HL-60 (cell line): Measurements from ENCODE around the gene DYRK1B.

Experiments
- DNase-seq, 2 experiments: peaks; one replicate each; pipeline ENCODE4 v3.0.0-alpha.2; 2010 to 2020; ENCODE audit warnings: low read depth in 1 of 2, low spot score in 1 of 2
- H3K27ac ChIP-seq: fragments of 250-450 bp; sonication (Bioruptor Pico); replicated peaks from 2 replicates; pipeline ENCODE4 v1.5.1; 2020; ENCODE audit warnings: mild to moderate bottlenecking, moderate library complexity
- H3K27me3 ChIP-seq: fragments of 250-450 bp; sonication (Bioruptor Pico); 2 replicates; pipeline ENCODE4 v1.5.1; 2021; ENCODE audit warnings: mild to moderate bottlenecking, moderate library complexity; ENCODE audit not compliant: insufficient read depth, poor library complexity, severe bottlenecking
- H3K4me3 ChIP-seq: replicated peaks from 2 replicates; pipeline ENCODE4 v1.5.1; 2011; ENCODE audit warnings: mild to moderate bottlenecking, control low read depth, low read length; ENCODE audit not compliant: insufficient read depth
- GABPA ChIP-seq: IDR thresholded peaks from 2 replicates; pipeline ENCODE4 v1.6.1; 2012; ENCODE audit warnings: low read depth
- POLR2AphosphoS5 ChIP-seq: IDR thresholded peaks from 2 replicates; pipeline ENCODE4 v1.6.1; 2012; ENCODE audit warnings: low read depth
- SPI1 ChIP-seq: IDR thresholded peaks from 2 replicates; pipeline ENCODE4 v1.6.1; 2012; ENCODE audit warnings: low read depth, mild to moderate bottlenecking, borderline replicate concordance
- TF ChIP-seq, protein P1 (sequence below): IDR thresholded peaks from one replicate; pipeline ENCODE4 v1.5.1; 2011; ENCODE audit warnings: low read length, control low read depth, inconsistent platforms; ENCODE audit not compliant: insufficient read depth
- TF ChIP-seq, protein P2 (sequence below): IDR thresholded peaks from 2 replicates; pipeline ENCODE4 v1.6.1; 2012; ENCODE audit warnings: low read depth; ENCODE audit not compliant: insufficient replicate concordance

DYRK1B gene

DNA sequence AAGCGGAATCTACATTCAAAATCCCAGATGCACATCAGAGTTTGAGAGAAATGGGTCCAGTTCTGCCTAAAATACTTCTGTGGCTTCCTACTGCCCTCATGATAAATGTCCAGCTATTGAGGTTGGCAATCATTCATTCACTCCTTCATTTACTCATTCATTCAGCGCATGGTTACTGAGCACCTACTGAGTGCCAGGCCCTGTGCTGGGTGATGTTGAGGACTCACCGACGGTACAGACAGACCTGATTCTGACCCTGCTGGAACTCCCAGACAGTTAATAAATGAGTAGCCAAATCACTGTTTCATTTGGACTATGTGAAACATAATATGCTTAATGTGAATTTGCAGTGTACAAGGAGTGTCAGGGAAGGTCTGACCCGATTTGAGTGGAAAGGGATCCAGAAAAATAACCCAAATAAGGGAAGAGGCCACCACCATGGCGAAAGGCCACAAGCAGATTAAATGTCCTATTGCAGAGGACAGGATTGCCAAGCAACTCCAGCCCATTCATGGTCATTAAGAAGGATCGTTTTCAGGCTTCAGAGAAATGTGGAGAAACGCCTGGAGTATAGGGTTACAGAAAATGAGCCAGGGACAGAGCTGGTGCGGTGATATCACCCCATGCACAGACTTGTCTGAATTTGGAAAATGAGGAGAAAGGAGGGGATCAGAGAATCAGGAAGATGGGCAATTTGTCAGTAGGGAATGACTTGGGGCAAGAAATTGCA is 20.5 kb downstream of the DYRK1B start:
- H3K4me3 ChIP-seq = no peak overlapping the region
- DNase-seq = no peak
- no peak overlapping the region for H3K27ac ChIP-seq
- TF ChIP-seq SPI1 (no peak), POLR2AphosphoS5 (no peak), GABPA (no peak)
- TF ChIP-seq, protein P1, sequence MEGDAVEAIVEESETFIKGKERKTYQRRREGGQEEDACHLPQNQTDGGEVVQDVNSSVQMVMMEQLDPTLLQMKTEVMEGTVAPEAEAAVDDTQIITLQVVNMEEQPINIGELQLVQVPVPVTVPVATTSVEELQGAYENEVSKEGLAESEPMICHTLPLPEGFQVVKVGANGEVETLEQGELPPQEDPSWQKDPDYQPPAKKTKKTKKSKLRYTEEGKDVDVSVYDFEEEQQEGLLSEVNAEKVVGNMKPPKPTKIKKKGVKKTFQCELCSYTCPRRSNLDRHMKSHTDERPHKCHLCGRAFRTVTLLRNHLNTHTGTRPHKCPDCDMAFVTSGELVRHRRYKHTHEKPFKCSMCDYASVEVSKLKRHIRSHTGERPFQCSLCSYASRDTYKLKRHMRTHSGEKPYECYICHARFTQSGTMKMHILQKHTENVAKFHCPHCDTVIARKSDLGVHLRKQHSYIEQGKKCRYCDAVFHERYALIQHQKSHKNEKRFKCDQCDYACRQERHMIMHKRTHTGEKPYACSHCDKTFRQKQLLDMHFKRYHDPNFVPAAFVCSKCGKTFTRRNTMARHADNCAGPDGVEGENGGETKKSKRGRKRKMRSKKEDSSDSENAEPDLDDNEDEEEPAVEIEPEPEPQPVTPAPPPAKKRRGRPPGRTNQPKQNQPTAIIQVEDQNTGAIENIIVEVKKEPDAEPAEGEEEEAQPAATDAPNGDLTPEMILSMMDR = no peak
- TF ChIP-seq, protein P2, sequence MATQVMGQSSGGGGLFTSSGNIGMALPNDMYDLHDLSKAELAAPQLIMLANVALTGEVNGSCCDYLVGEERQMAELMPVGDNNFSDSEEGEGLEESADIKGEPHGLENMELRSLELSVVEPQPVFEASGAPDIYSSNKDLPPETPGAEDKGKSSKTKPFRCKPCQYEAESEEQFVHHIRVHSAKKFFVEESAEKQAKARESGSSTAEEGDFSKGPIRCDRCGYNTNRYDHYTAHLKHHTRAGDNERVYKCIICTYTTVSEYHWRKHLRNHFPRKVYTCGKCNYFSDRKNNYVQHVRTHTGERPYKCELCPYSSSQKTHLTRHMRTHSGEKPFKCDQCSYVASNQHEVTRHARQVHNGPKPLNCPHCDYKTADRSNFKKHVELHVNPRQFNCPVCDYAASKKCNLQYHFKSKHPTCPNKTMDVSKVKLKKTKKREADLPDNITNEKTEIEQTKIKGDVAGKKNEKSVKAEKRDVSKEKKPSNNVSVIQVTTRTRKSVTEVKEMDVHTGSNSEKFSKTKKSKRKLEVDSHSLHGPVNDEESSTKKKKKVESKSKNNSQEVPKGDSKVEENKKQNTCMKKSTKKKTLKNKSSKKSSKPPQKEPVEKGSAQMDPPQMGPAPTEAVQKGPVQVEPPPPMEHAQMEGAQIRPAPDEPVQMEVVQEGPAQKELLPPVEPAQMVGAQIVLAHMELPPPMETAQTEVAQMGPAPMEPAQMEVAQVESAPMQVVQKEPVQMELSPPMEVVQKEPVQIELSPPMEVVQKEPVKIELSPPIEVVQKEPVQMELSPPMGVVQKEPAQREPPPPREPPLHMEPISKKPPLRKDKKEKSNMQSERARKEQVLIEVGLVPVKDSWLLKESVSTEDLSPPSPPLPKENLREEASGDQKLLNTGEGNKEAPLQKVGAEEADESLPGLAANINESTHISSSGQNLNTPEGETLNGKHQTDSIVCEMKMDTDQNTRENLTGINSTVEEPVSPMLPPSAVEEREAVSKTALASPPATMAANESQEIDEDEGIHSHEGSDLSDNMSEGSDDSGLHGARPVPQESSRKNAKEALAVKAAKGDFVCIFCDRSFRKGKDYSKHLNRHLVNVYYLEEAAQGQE = no peak
- H3K27me3 ChIP-seq = no peaks in the 10 kb centered on the region

DNA sequence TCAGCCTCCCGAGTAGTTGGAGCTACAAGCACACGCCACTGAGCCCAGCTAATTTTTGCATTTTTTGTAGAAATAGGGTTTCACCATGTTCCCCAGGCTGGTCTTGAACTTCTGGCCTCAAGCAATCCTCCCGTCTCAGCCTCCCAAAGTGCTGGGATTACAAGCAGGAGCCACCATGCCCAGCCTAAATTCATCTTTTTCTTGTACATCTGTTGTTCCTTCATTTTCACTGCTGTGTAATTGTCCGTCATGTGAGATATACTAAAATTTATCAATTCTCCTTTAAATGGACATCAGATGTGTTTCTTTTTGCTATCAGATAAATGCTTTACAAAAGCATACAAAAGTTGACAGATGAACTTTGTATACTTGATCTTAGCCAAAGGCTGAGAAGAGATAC is 22.9 kb downstream of the DYRK1B start:
- no peak for DNase-seq
- no peak overlapping the region for H3K27ac ChIP-seq
- TF ChIP-seq, protein P2 = no peak
- TF ChIP-seq, protein P1 = no peak
- TF ChIP-seq POLR2AphosphoS5 = no peak
- no peak for TF ChIP-seq GABPA
- TF ChIP-seq SPI1 = no peak

DNA sequence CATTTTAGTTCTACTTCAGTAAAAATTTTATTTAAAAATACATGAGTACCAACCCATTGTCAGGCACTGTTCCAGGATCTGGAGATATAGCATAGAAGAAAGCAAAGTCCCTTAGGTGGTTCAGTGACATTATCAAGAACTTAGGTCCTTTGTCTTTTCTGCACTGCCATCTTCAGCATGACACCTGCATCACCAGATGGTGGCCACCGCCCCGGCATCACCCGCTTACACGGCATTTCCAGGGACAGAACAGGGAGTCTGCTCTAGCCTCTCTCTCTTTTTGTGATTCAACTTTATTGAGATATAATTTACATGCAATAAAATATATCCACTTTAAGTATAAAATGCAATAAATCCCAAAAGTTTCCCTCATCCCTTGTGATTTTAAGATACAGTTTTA is 23.5 kb downstream of the DYRK1B start:
- no peak for DNase-seq
- TF ChIP-seq GABPA (no peak), POLR2AphosphoS5 (no peak), SPI1 (no peak)
- TF ChIP-seq, protein P1 = no peak
- TF ChIP-seq, protein P2 = no peak
- no peak overlapping the region for H3K4me3 ChIP-seq
- H3K27ac ChIP-seq = no peak overlapping the region
- no peaks in the 10 kb centered on the region for H3K27me3 ChIP-seq

More for the DNA sequence above, 22.9 kb downstream of the DYRK1B start:
- Histone ChIP-seq H3K27me3 (no peaks in the 10 kb centered on the region), H3K4me3 (no peak overlapping the region)
